ENCODE data around the gene TARP.

The TARP gene

DNA sequence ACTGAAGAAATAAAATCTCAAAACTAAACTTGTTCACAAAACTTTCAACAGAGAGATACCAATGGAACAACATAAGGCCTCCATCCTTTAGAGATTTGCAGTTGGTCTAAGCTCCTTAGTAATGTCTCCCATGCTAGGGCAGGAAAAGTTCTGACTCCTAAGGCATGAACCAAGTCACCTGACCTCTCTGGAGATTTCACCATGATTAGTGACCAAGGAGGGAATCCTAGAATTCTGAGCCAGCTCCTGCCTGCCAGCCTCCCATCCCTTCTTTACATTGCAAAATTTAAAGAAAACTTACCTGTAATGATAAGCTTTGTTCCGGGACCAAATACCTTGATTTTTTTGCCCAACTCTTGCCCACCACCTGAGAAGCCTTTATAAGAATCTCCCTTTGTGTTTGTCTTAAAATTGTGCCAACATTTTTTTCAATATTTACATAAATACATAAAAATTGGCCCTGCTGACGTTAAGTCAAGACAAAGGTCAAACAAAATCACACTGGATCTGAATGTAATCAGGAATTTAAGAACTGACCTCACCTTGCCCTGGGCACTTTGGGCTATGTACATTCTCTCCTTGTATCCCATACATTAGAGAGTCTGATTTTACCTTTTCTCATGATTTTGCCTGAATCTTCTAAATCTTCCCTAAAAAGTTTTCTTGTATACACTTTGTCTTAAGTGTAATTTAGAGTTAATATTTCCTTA lies at the start of gene TARP:
Gene TARP (minus strand): TSS at position 351 of the 710 bp plus-strand sequence.
- H3K36me3 ChIP-seq (ENCODE audit: control insufficient read depth in 2 of 2, insufficient read depth in 1 of 2, low read length in 2 of 2): no peaks in the 10 kb centered on the region
- H3K9me3 ChIP-seq (ENCODE audit: control insufficient read depth, insufficient read depth, low read depth, low read length): no peaks in the 10 kb centered on the region
- ChIA-PET POLR2A (interaction anchor here (0.7 kb wide), 1 partner anchor 8 kb away, joined by 6 read pairs; no protein-coding TSS in a partner anchor), CTCF (interaction anchor here (0.5 to 1.9 kb wide), 8 partner anchors 9 to 357 kb away, joined by 3 to 6 read pairs (median 3); partner anchors contain the start of gene SFRP4)
- no peak within 1 kb of the TSS for H3K4me3 ChIP-seq (ENCODE audit: low read depth, low read length)
- no peaks in the 10 kb centered on the region for H3K4me1 ChIP-seq (ENCODE audit: control insufficient read depth, insufficient read depth, low read length)
- no peak within 1 kb of the TSS for H3K27ac ChIP-seq (ENCODE audit: extremely low read depth, low read depth, low read length)
- TF ChIP-seq KLF8 (tag by site-specific recombination; IDR thresholded peaks at IDR 0.05) (no peak), ZSCAN30 (tag by site-specific recombination; IDR thresholded peaks at IDR 0.05) (no peak), ZNF843 (tag by site-specific recombination; IDR thresholded peaks at IDR 0.05) (no peak), ZNF558 (tag by site-specific recombination; IDR thresholded peaks at IDR 0.05) (no peak), ZNF157 (tag by site-specific recombination; IDR thresholded peaks at IDR 0.05) (no peak), MZF1 (tag by site-specific recombination; IDR thresholded peaks at IDR 0.05; ENCODE audit: borderline replicate concordance) (no peak), ZNF426 (tag by site-specific recombination; IDR thresholded peaks at IDR 0.05) (no peak), ZNF660 (tag by site-specific recombination; IDR thresholded peaks at IDR 0.05) (no peak), ZNF48 (tag by site-specific recombination; IDR thresholded peaks at IDR 0.05) (no peak), HOXA7 (CRISPR knock-in tag; IDR thresholded peaks at IDR 0.05; ENCODE audit: borderline replicate concordance) (no peak), ZNF792 (tag by site-specific recombination; IDR thresholded peaks at IDR 0.05) (no peak), ZNF214 (tag by site-specific recombination; IDR thresholded peaks at IDR 0.05; ENCODE audit: borderline replicate concordance) (no peak), ZNF747 (tag by site-specific recombination; IDR thresholded peaks at IDR 0.05) (no peak)
- TF ChIP-seq, protein P1, sequence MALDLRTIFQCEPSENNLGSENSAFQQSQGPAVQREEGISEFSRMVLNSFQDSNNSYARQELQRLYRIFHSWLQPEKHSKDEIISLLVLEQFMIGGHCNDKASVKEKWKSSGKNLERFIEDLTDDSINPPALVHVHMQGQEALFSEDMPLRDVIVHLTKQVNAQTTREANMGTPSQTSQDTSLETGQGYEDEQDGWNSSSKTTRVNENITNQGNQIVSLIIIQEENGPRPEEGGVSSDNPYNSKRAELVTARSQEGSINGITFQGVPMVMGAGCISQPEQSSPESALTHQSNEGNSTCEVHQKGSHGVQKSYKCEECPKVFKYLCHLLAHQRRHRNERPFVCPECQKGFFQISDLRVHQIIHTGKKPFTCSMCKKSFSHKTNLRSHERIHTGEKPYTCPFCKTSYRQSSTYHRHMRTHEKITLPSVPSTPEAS (tag by site-specific recombination; IDR thresholded peaks at IDR 0.05): no peak

DNA sequence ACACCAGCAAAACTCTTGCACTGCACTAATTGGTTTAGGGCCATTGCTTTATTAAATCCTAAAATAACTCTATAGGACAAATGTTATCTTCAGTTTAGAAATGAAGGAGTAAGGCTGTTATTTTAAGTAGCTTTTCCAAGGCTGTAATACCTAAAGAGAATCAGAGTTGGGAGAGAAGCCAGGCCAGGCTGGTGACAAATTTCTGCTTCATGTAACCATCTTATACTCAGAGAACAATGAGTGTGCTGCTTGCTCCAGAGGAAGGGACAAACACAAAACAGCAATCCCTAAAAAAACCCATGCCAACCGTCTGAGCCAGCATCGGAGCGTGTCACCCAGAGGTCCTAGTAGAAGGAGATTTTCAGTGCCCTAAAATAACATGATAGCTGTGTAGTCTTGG lies 49.7 kb upstream of the TARP start:
- ChIA-PET CTCF (interaction anchor here (0.6 to 2.7 kb wide), 4 partner anchors 12 to 107 kb away, joined by 4 to 28 read pairs (median 6); no protein-coding TSS in a partner anchor), POLR2A (no interaction called here)
- Histone ChIP-seq H3K36me3 (ENCODE audit: control insufficient read depth in 2 of 2, insufficient read depth in 1 of 2, low read length in 2 of 2) (no peaks in the 10 kb centered on the region), H3K4me3 (ENCODE audit: low read depth, low read length) (no peak overlapping the region), H3K9me3 (ENCODE audit: control insufficient read depth, insufficient read depth, low read depth, low read length) (no peaks in the 10 kb centered on the region), H3K27ac (ENCODE audit: extremely low read depth, low read depth, low read length) (no peak overlapping the region), H3K4me1 (ENCODE audit: control insufficient read depth, insufficient read depth, low read length) (no peaks in the 10 kb centered on the region; the same call in 1 of the 2 replicates)
- no peak for TF ChIP-seq ZNF549 (tag by site-specific recombination; IDR thresholded peaks at IDR 0.05)
- TF ChIP-seq, protein P2, sequence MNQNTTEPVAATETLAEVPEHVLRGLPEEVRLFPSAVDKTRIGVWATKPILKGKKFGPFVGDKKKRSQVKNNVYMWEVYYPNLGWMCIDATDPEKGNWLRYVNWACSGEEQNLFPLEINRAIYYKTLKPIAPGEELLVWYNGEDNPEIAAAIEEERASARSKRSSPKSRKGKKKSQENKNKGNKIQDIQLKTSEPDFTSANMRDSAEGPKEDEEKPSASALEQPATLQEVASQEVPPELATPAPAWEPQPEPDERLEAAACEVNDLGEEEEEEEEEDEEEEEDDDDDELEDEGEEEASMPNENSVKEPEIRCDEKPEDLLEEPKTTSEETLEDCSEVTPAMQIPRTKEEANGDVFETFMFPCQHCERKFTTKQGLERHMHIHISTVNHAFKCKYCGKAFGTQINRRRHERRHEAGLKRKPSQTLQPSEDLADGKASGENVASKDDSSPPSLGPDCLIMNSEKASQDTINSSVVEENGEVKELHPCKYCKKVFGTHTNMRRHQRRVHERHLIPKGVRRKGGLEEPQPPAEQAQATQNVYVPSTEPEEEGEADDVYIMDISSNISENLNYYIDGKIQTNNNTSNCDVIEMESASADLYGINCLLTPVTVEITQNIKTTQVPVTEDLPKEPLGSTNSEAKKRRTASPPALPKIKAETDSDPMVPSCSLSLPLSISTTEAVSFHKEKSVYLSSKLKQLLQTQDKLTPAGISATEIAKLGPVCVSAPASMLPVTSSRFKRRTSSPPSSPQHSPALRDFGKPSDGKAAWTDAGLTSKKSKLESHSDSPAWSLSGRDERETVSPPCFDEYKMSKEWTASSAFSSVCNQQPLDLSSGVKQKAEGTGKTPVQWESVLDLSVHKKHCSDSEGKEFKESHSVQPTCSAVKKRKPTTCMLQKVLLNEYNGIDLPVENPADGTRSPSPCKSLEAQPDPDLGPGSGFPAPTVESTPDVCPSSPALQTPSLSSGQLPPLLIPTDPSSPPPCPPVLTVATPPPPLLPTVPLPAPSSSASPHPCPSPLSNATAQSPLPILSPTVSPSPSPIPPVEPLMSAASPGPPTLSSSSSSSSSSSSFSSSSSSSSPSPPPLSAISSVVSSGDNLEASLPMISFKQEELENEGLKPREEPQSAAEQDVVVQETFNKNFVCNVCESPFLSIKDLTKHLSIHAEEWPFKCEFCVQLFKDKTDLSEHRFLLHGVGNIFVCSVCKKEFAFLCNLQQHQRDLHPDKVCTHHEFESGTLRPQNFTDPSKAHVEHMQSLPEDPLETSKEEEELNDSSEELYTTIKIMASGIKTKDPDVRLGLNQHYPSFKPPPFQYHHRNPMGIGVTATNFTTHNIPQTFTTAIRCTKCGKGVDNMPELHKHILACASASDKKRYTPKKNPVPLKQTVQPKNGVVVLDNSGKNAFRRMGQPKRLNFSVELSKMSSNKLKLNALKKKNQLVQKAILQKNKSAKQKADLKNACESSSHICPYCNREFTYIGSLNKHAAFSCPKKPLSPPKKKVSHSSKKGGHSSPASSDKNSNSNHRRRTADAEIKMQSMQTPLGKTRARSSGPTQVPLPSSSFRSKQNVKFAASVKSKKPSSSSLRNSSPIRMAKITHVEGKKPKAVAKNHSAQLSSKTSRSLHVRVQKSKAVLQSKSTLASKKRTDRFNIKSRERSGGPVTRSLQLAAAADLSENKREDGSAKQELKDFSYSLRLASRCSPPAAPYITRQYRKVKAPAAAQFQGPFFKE (tag by site-specific recombination; IDR thresholded peaks at IDR 0.05; ENCODE audit: borderline replicate concordance): no peak
- no peak for TF ChIP-seq ZNF530 (tag by site-specific recombination; IDR thresholded peaks at IDR 0.05; ENCODE audit: low read depth)
- TF ChIP-seq, protein P3, sequence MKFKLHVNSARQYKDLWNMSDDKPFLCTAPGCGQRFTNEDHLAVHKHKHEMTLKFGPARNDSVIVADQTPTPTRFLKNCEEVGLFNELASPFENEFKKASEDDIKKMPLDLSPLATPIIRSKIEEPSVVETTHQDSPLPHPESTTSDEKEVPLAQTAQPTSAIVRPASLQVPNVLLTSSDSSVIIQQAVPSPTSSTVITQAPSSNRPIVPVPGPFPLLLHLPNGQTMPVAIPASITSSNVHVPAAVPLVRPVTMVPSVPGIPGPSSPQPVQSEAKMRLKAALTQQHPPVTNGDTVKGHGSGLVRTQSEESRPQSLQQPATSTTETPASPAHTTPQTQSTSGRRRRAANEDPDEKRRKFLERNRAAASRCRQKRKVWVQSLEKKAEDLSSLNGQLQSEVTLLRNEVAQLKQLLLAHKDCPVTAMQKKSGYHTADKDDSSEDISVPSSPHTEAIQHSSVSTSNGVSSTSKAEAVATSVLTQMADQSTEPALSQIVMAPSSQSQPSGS (tag by site-specific recombination; IDR thresholded peaks at IDR 0.05; ENCODE audit: low read depth): no peak
- TF ChIP-seq, protein P4, sequence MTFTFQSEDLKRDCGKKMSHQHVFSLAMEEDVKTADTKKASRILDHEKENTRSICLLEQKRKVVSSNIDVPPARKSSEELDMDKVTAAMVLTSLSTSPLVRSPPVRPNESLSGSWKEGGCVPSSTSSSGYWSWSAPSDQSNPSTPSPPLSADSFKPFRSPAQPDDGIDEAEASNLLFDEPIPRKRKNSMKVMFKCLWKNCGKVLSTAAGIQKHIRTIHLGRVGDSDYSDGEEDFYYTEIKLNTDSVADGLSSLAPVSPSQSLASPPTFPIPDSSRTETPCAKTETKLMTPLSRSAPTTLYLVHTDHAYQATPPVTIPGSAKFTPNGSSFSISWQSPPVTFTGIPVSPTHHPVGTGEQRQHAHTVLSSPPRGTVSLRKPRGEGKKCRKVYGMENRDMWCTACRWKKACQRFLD (tag by site-specific recombination; IDR thresholded peaks at IDR 0.05): no peak
- TF ChIP-seq ZNF600 (tag by site-specific recombination; IDR thresholded peaks at IDR 0.05): no peak
- no peak for TF ChIP-seq GLIS2 (tag by site-specific recombination; IDR thresholded peaks at IDR 0.05)
- no peak for TF ChIP-seq ZNF514 (tag by site-specific recombination; IDR thresholded peaks at IDR 0.05)
- no peak for TF ChIP-seq ZNF350 (tag by site-specific recombination; IDR thresholded peaks at IDR 0.05)
- no peak for TF ChIP-seq ZNF701 (tag by site-specific recombination; IDR thresholded peaks at IDR 0.05)
